Gastroesophageal sphincter (tissue), 2 donors: ENCODE results near the gene GUCY1A2.

Source experiments
- EP300 ChIP-seq: sonication (generic); formaldehyde crosslinking; IDR thresholded peaks from one replicate; pipeline ENCODE4 v1.6.1; 2017; ENCODE audit warnings: antibody characterized with exemption, mild to moderate bottlenecking
- POLR2A ChIP-seq, 2 donors: fragments of 450-650 bp; IDR thresholded peaks; one replicate each; pipeline ENCODE4 v1.6.1; 2017; ENCODE audit warnings: antibody characterized with exemption in 2 of 2, mild to moderate bottlenecking in 2 of 2, moderate library complexity in 1 of 2
- POLR2AphosphoS5 ChIP-seq: sonication (generic); formaldehyde crosslinking; IDR thresholded peaks from one replicate; pipeline ENCODE4 v1.6.1; 2017; ENCODE audit warnings: antibody characterized with exemption

DNA sequence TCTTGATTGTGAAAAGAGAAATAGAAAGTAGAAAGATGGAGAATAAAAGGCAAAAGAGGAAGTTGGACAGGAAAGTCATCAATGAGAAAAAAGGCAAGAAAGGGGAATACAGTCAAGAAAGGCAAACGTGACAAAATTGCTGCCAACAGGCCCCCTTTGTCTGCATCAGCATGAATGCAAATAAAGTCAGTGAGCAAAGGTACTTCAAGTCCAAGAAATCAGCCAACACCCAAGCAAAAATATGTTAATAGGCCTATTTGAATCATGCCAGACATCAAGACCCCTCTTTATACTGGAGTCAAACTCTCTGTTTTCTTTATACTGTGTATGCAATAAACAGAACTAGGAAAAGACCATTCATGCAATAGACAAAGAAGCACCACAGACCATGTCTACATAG lies 34.3 kb downstream of the GUCY1A2 start:
- TF ChIP-seq EP300 (no peak), POLR2AphosphoS5 (no peak), POLR2A (IDR thresholded peaks at IDR 0.05) (no peak)
